HCT116 (cell line): ENCODE data around the gene LRRC1. TPM values are rescaled to one million over a fixed set of nuclear protein-coding genes. Genes with fewer than 3 reads are reported as not detected.

Source experiments
- ATAC-seq: fragments of 200-7000 bp; cut with Tn5 transposase; 2 replicates; pipeline ENCODE4 v1.9.1; 2020; ENCODE audit warnings: mild to moderate bottlenecking, moderate library complexity
- BruUV-seq: library from RNA; stranded (reverse); fragments of 400-500 nt; replicated peaks from 2 replicates; lab custom pipeline; 2021; lab: Mats Ljungman, UMichigan
- CTCF ChIA-PET: fragments of 300-600 bp; sonication (Branson Sonifier 250); formaldehyde crosslinking; loops from one replicate; lab custom pipeline; 2021; ENCODE audit warnings: antibody characterized with exemption; lab: Charles Lee
- POLR2A ChIA-PET: fragments of 300-600, 350-600 bp; sonication (Branson Sonifier 250); formaldehyde crosslinking; loops from one replicate; lab custom pipeline; 2021; ENCODE audit warnings: antibody characterized with exemption; lab: Charles Lee
- RAD21 ChIA-PET, 2 experiments: fragments of 300-600 bp; sonication (Branson Sonifier 250); formaldehyde crosslinking; loops; one replicate each; lab custom pipeline; 2023; ENCODE audit warnings: low total read pairs in 2 of 2; ENCODE audit not compliant: uncharacterized antibody in 2 of 2, unreplicated experiment in 2 of 2, low non-redundant PET in 1 of 2; lab: Charles Lee
- DNase-seq: peaks from one replicate; pipeline ENCODE4 v3.0.0-alpha.2; 2010; ENCODE audit warnings: low read depth, low spot score
- H2AFZ ChIP-seq: fragments of 200-600 bp; shearing (Covaris generic), sonication (generic); 2 replicates; pipeline ENCODE4 v1.6.1; 2017; ENCODE audit warnings: low read depth, mixed run types, mixed read lengths, antibody characterized with exemption, low read length; ENCODE audit not compliant: poor library complexity, severe bottlenecking
- H3K27ac ChIP-seq: 2 replicates; pipeline ENCODE4 v1.5.1; 2012; ENCODE audit warnings: low read depth, low read length
- H3K27me3 ChIP-seq: fragments of 200-600 bp; sonication (generic); 2 replicates; pipeline ENCODE4 v1.6.1; 2016; ENCODE audit warnings: mixed run types, low read length, mixed read lengths; ENCODE audit not compliant: insufficient read depth
- H3K36me3 ChIP-seq, 2 experiments: fragments of 200-500 bp in 1 of 2; fragments of 200-600 bp in 1 of 2; sonication (Bioruptor generic) in 1 of 2; sonication (generic) in 1 of 2; 2 replicates each; pipeline versions ENCODE4 v1.5.1 to v1.6.1; 2014 to 2016; ENCODE audit warnings: low read length in 2 of 2, inconsistent platforms in 1 of 2, mixed read lengths in 1 of 2, mixed run types in 1 of 2; ENCODE audit not compliant: insufficient read depth in 2 of 2, control insufficient read depth in 1 of 2
- H3K4me1 ChIP-seq, 2 experiments: fragments of 200-600 bp in 1 of 2; sonication (generic) in 1 of 2; 2 replicates each; pipeline versions ENCODE4 v1.5.1 to v1.6.1; 2012 to 2017; ENCODE audit warnings: low read length in 2 of 2, inconsistent platforms in 1 of 2, mild to moderate bottlenecking in 1 of 2, mixed read lengths in 1 of 2, mixed run types in 1 of 2, moderate library complexity in 1 of 2; ENCODE audit not compliant: insufficient read depth in 2 of 2, control insufficient read depth in 1 of 2
- H3K4me2 ChIP-seq: fragments of 200-600 bp; sonication (generic); 2 replicates; pipeline ENCODE4 v1.6.1; 2017; ENCODE audit warnings: mixed run types, low read length, mixed read lengths
- H3K4me3 ChIP-seq, 2 experiments: fragments of 200-600 bp in 1 of 2; sonication (generic) in 1 of 2; replicated peaks in 1 of 2; 2 replicates each; pipeline ENCODE4 v1.5.1; 2011 to 2016; ENCODE audit warnings: low read length in 2 of 2, control low read depth in 1 of 2, low read depth in 1 of 2, mild to moderate bottlenecking in 1 of 2, mixed read lengths in 1 of 2, mixed run types in 1 of 2
- H3K79me2 ChIP-seq: fragments of 200-600 bp; sonication (generic); 2 replicates; pipeline ENCODE4 v1.6.1; 2017; ENCODE audit warnings: mild to moderate bottlenecking, mixed run types, low read length, moderate library complexity, mixed read lengths; ENCODE audit not compliant: insufficient read depth
- H3K9ac ChIP-seq: fragments of 200-600 bp; sonication (generic); 2 replicates; pipeline ENCODE4 v1.6.1; 2016; ENCODE audit warnings: low read length, mixed read lengths
- H3K9me2 ChIP-seq: fragments of 200-600 bp; sonication (generic), shearing (Covaris generic); 2 replicates; pipeline ENCODE4 v1.6.1; 2017; ENCODE audit warnings: mixed run types, mild to moderate bottlenecking, moderate library complexity; ENCODE audit not compliant: insufficient read depth
- H3K9me3 ChIP-seq, 2 experiments: fragments of 200-500 bp in 1 of 2; fragments of 200-600 bp in 1 of 2; sonication (Bioruptor generic) in 1 of 2; sonication (generic) in 1 of 2; 2 replicates each; pipeline ENCODE4 v1.6.1; 2014 to 2017; ENCODE audit warnings: low read length in 2 of 2, mixed read lengths in 2 of 2, inconsistent platforms in 1 of 2, low read depth in 1 of 2, mild to moderate bottlenecking in 1 of 2, mixed run types in 1 of 2, moderate library complexity in 1 of 2; ENCODE audit not compliant: control insufficient read depth in 1 of 2, insufficient read depth in 1 of 2
- H4K20me1 ChIP-seq: fragments of 200-600 bp; sonication (generic), shearing (Covaris generic); 2 replicates; pipeline ENCODE4 v1.6.1; 2017; ENCODE audit warnings: mixed run types, mild to moderate bottlenecking, moderate library complexity; ENCODE audit not compliant: insufficient read depth
- ATF3 ChIP-seq: IDR thresholded peaks from 2 replicates; pipeline ENCODE4 v1.6.1; 2012
- CEBPB ChIP-seq: IDR thresholded peaks from 2 replicates; pipeline ENCODE4 v1.6.1; 2012; ENCODE audit warnings: low read depth
- EGR1 ChIP-seq: IDR thresholded peaks from 2 replicates; pipeline ENCODE4 v1.6.1; 2012; ENCODE audit warnings: low read depth
- EZH2 ChIP-seq: fragments of 200-600 bp; sonication (generic); IDR thresholded peaks from 2 replicates; pipeline ENCODE4 v1.6.1; 2017; ENCODE audit warnings: antibody characterized with exemption, mixed run types
- EZH2phosphoT487 ChIP-seq: fragments of 200-600 bp; IDR thresholded peaks from 2 replicates; pipeline ENCODE4 v1.6.1; 2018; ENCODE audit warnings: antibody characterized with exemption, borderline replicate concordance
- JUND ChIP-seq: IDR thresholded peaks from 2 replicates; pipeline ENCODE4 v1.6.1; 2012
- POLR2A ChIP-seq: IDR thresholded peaks from 2 replicates; pipeline ENCODE4 v1.7.0; 2011; ENCODE audit warnings: borderline replicate concordance; ENCODE audit not compliant: insufficient read depth, insufficient read length; ENCODE audit errors: extremely low read depth
- RAD21 ChIP-seq: IDR thresholded peaks from 2 replicates; pipeline ENCODE4 v1.6.1; 2012; ENCODE audit warnings: low read depth, mild to moderate bottlenecking
- REST ChIP-seq: IDR thresholded peaks from 2 replicates; pipeline ENCODE4 v1.6.1; 2012; ENCODE audit warnings: low read depth
- YY1 ChIP-seq: IDR thresholded peaks from 2 replicates; pipeline ENCODE4 v1.6.1; 2011; ENCODE audit warnings: low read length, low read depth, moderate library complexity, mild to moderate bottlenecking; ENCODE audit not compliant: insufficient replicate concordance; ENCODE audit errors: extremely low read depth
- ZBTB33 ChIP-seq: IDR thresholded peaks from 2 replicates; pipeline ENCODE4 v1.6.1; 2011; ENCODE audit warnings: mild to moderate bottlenecking, low read length, moderate library complexity; ENCODE audit not compliant: insufficient replicate concordance; ENCODE audit errors: extremely low read depth
- ZNF274 ChIP-seq: fragments of 200-500 bp; sonication (Bioruptor generic); IDR thresholded peaks from 2 replicates; pipeline ENCODE4 v1.6.1; 2014; ENCODE audit warnings: mild to moderate bottlenecking, low read depth, low read length, inconsistent platforms
- intact Hi-C: fragments of 100-400 bp; cut with micrococcal nuclease; formaldehyde crosslinking; loops from 2 replicates; pipeline ENCODE4 v1.10.0; 2022
- total RNA-seq: library from RNA; stranded (reverse); gene quantifications from one replicate; pipeline ENCODE4 v1.2.1, GENCODE V29; 2021; ENCODE audit not compliant: unreplicated experiment

The LRRC1 gene
- total RNA-seq, 1 experiment from 2014 or later: 19.8 TPM

GRCh38 chr6:53906842-53907241 lies 112.0 kb downstream of the LRRC1 start (continued):
- TF ChIP-seq EGR1 (no peak), ATF3 (no peak)
- TF ChIP-seq, all 23 proteins: peak for 0

- CTCF ChIA-PET: no interaction called here
- Histone ChIP-seq H3K4me3 (no peak overlapping the region), H3K36me3 (0 out of 4 replicates have a peak, but pooled peaks cover 0 to 4% of the 10 kb centered on the region in 2 experiments), H3K9me3 (no peaks in the 10 kb centered on the region), H3K9me2 (no peaks in the 10 kb centered on the region), H4K20me1 (no peaks in the 10 kb centered on the region), H3K9ac (no peak overlapping the region), H3K4me1 (no peaks in the 10 kb centered on the region), H2AFZ (no peak overlapping the region), H3K27me3 (no peaks in the 10 kb centered on the region), H3K27ac (no peak overlapping the region), H3K4me2 (no peak overlapping the region), H3K79me2 (no peaks in the 10 kb centered on the region)
- no TSS peak for BruUV-seq
- RAD21 ChIA-PET: no interaction called here
- intact Hi-C loops: no loop called here
- ATAC-seq: no peak
- TF ChIP-seq EZH2: no peak
- TF ChIP-seq YY1: no peak
- TF ChIP-seq ATF3: no peak
- no peak for TF ChIP-seq ZNF274
- no peak for TF ChIP-seq EZH2phosphoT487
- no peak for TF ChIP-seq JUND
- no peak for TF ChIP-seq POLR2A
- no peak for TF ChIP-seq REST
- no peak for TF ChIP-seq ZBTB33
- TF ChIP-seq RAD21: no peak
- no peak for TF ChIP-seq CEBPB
- POLR2A ChIA-PET: no interaction called here
- no peak for DNase-seq
These were observed 116.0 kb downstream of the LRRC1 start for GRCh38 chr6:53910834-53911233.
